Measurements from ENCODE around the gene PLPPR3.

Gene PLPPR3

DNA sequence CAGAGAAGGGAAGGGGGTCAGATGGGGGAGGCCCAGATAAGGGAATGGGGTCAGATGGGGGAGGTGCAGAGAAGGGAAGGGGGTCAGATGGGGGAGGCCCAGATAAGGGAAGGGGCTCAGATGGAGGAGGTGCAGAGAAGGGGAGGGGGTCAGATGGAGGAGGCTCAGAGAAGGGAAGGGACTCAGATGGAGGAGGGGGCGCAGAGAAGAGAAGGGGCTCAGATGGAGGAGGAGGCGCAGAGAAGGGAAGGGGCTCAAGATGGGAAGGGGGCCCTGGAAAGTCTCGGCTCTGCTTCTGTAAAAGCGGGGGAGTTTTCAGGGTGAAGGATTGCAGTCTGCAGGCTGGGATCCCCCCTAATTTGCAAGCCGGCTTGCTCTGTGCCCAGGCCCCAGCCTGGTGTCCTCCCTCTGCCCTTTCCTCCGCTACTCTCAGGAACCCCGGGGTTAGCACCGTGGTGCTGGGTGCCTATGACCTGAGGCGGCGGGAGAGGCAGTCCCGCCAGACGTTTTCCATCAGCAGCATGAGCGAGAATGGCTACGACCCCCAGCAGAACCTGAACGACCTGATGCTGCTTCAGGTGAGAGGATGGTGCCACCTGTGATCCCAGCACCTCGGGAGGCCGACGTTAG is 7.5 kb upstream of the PLPPR3 start:
- in situ Hi-C loops (cut with MboI; ENCODE audit: low pct_unique_long_range_greater_than_20kb, low sequenced_read_pairs, unreplicated experiment): no loop called here
- no peak for DNase-seq (ENCODE audit: low spot score)
- TF ChIP-seq, protein P1, sequence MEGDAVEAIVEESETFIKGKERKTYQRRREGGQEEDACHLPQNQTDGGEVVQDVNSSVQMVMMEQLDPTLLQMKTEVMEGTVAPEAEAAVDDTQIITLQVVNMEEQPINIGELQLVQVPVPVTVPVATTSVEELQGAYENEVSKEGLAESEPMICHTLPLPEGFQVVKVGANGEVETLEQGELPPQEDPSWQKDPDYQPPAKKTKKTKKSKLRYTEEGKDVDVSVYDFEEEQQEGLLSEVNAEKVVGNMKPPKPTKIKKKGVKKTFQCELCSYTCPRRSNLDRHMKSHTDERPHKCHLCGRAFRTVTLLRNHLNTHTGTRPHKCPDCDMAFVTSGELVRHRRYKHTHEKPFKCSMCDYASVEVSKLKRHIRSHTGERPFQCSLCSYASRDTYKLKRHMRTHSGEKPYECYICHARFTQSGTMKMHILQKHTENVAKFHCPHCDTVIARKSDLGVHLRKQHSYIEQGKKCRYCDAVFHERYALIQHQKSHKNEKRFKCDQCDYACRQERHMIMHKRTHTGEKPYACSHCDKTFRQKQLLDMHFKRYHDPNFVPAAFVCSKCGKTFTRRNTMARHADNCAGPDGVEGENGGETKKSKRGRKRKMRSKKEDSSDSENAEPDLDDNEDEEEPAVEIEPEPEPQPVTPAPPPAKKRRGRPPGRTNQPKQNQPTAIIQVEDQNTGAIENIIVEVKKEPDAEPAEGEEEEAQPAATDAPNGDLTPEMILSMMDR (IDR thresholded peaks at IDR 0.05; ENCODE audit: extremely low read depth, insufficient read depth, missing control alignments): no peak

DNA sequence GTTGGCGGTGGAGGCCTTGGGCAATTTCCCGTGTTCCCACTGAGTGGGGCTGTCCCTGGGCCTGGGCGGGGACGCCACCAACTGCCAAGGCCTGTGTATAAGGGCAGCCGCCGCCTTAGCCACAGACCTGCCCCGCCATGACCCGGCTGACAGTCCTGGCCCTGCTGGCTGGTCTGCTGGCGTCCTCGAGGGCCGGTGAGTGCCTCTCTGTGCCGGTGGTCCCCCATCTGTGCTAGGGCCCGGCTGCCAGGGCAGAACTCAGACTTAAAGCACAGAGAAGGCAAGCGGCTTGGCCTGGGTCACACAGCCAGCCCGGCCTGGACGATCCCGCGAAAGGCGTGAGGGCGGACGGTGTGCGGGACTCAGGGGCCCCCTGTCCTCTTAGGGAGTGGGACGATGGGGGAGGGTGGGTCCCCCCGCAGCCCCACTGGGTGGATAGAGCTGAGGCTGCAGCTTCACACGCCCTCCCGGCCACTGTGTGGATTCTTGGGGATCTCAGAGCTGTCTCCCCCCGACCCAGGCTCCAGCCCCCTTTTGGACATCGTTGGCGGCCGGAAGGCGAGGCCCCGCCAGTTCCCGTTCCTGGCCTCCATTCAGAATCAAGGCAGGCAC is 6.1 kb upstream of the PLPPR3 start, which contains the start of gene AZU1:
AZU1 (plus strand) TSS at position 128 of the 612 bp plus-strand sequence; CDS start at position 138, 10 bp downstream.
- TF ChIP-seq, protein P1 (IDR thresholded peaks at IDR 0.05; ENCODE audit: extremely low read depth, insufficient read depth, missing control alignments): no peak
- in situ Hi-C loops (cut with MboI; ENCODE audit: low pct_unique_long_range_greater_than_20kb, low sequenced_read_pairs, unreplicated experiment): no loop called here
- DNase-seq (ENCODE audit: low spot score): no peak

DNA sequence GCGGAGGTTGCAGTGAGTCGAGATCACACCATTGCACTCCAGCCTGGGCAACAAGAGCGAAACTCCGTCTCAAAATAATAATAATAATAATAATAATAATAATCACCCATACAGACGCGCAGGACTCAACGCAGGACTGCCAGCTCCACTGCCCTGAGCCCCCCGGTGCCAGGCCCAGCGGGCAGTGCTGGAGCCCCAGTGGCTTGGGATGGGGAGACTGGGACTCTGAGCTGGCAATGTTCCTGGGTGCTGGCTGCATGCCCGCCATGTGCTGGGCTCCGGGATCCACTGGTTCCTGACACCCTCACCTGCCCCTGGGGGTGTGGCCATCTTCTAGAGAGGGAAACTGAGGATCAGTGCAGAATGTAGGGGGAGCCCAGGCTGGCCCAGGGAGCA is 5.6 kb upstream of the PLPPR3 start:
- no peak for DNase-seq (ENCODE audit: low spot score)
- TF ChIP-seq, protein P1 (IDR thresholded peaks at IDR 0.05; ENCODE audit: extremely low read depth, insufficient read depth, missing control alignments): no peak
- in situ Hi-C loops (cut with MboI; ENCODE audit: low pct_unique_long_range_greater_than_20kb, low sequenced_read_pairs, unreplicated experiment): no loop called here

DNA sequence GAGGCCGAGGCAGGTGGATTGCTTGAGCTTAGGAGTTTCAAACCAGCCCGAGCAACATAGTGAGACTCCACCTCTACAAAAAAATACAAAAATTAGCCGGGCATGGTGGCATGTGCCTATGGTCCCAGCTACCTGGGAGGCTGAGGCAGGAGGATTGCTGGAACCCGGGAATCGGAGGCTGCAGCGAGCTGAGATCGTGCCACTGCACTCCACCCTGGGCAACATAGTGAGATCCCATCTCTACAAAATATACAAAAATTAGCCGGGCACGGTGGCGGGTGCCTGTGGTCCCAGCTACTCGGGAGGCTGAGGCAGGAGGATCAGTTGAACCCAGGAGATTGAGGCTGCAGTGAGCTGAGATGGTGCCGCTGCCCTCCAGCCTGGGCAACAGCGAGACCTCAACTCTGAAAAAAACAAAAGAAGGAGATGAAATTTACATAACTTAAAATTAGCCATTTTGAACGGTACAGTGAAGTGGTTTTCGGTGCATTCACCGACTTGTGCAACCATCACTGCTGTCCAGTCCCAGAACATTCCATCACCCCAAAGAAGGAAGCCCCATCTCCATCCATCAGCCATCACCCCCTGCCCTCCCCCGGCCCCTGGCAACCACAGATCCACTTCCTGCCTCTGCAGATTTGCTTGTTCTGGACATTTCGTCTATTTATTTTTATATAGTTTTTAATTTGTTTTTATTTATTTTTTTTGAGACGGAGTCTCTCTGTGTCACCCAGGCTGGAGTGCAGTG is 4.3 kb upstream of the PLPPR3 start:
- no peak for DNase-seq (ENCODE audit: low spot score)
- TF ChIP-seq, protein P1 (IDR thresholded peaks at IDR 0.05; ENCODE audit: extremely low read depth, insufficient read depth, missing control alignments): no peak
- in situ Hi-C loops (cut with MboI; ENCODE audit: low pct_unique_long_range_greater_than_20kb, low sequenced_read_pairs, unreplicated experiment): no loop called here

DNA sequence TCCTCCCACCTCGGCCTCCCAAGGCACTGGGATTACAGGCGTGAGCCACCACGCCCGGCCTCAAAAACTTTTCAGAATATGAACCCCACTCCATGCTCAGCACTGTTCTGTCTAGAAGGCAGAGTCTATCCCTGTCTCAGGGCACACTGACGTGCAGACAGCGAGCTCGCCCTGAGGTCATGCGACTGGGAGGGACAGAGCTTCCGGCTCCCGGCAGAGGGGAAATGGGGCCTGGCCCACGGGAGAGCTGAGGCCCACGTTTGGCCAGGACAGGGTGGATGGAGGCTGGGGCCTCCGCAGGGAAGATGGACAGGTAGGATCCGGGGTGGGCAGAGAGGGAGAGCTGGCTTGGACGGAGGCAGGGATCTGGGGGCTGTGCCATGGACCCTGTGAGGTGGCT is 3.1 kb upstream of the PLPPR3 start:
- in situ Hi-C loops (cut with MboI; ENCODE audit: low pct_unique_long_range_greater_than_20kb, low sequenced_read_pairs, unreplicated experiment): no loop called here
- no peak for DNase-seq (ENCODE audit: low spot score)
- TF ChIP-seq, protein P1 (IDR thresholded peaks at IDR 0.05; ENCODE audit: extremely low read depth, insufficient read depth, missing control alignments): no peak

DNA sequence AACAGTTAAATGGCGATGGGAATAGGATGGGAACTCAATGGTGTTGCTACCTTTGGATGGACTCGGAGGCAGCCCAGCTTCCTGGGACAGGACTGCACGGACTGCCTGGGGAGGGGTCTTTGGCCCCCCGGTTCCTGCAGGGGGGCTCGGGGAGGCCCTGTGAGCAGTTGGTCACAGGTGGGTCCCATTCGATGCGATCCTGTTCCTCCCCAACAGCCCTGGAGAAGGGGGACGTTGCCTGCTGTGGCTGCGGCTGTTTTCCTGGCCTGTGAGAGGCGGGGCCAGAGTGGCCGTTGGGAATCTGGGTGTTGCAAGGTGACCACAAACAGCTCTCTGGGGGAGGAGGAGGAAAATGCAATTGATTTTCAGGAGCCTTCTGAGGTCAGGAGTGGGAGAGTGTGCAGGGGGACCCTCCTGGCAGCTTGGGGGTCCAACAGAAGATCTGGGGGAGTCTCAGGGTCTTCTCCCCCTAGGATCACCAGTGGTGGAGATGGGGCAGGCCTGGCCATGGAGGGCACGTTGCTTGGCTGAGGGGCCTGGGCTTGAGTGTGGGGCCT is 1.9 kb upstream of the PLPPR3 start:
- no peak for DNase-seq (ENCODE audit: low spot score)
- TF ChIP-seq, protein P1 (IDR thresholded peaks at IDR 0.05; ENCODE audit: extremely low read depth, insufficient read depth, missing control alignments): no peak
- in situ Hi-C loops (cut with MboI; ENCODE audit: low pct_unique_long_range_greater_than_20kb, low sequenced_read_pairs, unreplicated experiment): no loop called here

Data from GM13977 (cell line).